Stimulated activated CD4-positive, alpha-beta T cell treated with anti-CD3 and anti-CD28 coated beads, Interleukin-4, amount 100 ng/mL, for 1 hour (primary cell): Measurements from ENCODE around the gene IFIT2.
"Not testable (repeated sequence)": the region's sequence is repeated elsewhere in the genome, so short reads cannot be mapped to it uniquely, and the experiment has no call there.

ENCODE experiments used
- DNase-seq: peaks from one replicate; pipeline ENCODE4 v3.0.0-alpha.2; 2020

Gene IFIT2

DNA sequence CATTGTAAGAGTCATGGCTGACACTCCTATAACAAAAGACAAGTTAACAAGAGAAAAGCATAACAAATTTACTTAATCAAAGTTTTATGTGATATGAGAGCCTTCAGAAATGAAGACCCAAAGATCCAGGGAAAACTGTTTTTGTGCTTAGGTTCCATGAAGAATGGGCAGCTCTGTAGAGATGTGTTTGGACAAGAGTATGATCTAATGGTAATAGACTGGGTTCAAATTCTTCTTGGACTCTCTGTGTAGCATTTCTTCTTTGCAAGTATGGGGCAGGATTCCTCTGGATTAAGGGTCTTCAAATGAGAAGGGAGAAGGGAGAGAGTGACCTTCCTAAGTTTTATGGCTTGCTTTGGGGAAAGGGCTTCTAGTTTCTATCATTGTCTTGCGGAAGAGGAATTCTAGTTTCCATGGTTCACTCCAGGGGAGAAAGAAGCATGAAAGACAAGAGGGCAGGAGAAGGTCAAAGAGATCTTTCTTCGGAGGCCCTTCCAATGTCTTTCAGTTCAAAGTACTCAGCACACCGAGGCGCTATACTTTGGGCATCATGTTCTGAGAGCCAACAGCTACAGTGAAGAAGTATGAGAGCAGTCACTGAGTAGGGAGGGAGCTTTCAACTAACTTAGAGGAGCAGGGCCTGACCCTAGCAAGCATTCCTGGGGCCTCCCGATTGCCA, 41.4 kb downstream of the IFIT2 start:
- DNase-seq: no peak

DNA sequence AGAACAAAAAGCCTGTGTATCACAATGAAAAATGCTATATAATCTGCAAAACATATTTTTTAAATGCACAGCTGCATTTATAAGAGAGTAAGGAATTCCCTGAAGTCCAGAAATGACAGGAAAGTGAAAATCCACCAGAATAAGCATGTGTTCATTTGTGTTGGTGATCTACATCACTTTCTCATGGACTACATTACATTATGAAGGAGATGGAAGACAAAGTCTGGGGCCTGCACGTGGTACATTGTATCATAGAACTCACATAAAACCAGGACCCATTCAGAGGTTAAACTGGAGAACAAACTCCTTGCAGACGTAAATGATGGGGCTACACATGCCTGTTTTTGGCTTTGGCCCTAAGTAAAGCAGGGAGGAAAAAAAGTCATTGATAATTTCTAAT, 42.3 kb downstream of the IFIT2 start:
- DNase-seq: no peak

DNA sequence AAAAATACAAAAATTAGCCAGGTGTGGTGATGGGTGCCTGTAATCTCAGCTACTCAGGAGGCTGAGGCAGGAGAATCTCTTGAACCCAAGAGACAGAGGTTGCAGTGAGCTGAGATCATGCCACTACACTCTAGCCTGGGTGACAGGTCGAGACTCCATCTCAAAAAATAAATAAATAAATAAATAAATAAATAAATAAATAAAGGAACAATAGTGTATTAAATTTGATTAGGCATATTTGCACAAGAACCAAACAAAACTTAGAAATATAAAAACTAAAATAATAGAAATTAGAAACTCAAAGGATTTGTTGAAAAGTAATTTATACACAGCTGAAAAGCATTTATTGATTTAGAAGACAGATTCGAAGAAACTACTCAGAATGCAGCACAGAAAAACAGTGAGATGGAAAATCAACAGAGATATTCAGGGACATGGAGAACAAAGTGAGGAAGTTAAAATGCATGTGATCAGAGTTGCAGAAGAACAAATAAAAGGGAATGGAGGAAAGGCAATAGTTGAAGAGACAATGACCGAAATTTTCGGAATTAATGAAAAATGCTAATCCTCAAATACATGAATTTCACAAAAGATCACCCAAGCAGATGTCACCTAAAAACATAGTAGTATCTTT, 43.6 kb downstream of the IFIT2 start:
- DNase-seq: no peak

DNA sequence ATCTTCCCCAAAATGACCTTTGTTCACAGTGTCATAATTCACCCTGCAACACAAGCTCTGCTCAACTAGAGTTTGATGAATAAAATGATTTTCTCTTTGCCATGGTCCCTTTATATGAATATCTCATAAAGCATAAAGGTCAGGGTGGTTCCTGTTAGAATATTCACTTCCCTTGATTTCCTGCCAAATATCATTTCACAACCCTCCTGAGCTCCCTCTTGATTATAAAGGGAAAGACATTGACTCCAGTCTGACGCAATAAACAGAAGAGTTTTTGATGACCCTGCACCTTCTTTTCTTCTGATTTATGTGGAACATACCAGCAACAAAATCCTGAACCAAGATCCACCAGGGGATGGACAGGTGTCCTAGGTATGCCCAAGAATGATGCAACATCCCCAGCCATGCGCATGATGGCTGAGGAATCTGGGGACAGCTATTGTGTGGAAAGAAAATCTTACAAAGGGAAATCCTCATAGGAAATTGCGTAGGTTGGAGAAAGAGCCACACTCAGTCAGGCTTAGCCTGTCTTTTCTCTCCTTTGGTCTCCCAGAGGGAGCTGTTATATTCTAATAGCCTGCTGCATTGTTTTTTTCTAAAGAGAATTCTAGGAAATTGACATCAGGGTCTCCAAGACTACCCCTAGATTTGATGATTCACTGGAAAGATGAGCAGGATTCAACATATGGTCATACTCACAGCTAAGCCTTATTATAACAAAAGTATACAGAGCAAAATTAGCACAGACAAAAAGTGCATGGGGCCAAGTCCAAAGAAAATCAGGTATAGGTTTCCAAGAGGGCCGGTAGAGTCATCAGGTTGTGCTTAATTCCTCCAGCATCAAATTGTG, 44.8 kb downstream of the IFIT2 start:
- no peak for DNase-seq

DNA sequence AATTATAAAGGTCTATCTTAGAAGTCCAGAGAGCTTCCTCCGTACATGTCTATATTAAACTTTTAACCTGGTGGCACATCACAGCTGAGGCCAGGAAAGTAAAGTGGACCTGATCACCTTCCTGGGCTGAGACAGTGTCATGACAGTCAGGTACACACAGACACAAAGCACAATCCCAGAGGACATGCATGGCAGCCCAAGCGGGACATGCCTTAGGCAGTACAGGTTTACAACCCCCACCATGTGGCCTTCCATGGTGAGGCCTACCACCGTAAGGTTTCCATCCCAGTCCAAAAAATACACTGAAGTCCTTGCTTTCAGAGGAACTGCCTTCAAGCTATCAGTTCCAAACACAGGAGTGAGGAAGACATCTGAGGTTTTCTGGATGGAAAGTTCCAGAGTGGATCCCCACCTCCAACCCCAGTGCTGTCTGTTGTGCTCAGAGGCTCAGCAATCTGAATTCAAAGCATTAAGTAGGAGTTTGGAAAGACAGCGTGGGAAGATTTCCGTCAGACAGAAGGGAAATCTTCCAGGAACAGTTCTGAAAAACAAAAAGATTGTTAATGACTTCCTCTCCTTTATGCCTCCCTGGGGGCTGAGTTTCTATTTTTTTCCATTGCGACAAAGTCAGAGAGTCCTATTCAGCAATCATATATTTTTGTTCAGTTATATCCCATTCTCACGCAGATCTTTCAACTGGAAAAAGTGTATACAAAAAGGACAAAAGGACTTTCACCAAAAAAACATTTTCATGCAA, 46.0 kb downstream of the IFIT2 start:
- DNase-seq: no peak

DNA sequence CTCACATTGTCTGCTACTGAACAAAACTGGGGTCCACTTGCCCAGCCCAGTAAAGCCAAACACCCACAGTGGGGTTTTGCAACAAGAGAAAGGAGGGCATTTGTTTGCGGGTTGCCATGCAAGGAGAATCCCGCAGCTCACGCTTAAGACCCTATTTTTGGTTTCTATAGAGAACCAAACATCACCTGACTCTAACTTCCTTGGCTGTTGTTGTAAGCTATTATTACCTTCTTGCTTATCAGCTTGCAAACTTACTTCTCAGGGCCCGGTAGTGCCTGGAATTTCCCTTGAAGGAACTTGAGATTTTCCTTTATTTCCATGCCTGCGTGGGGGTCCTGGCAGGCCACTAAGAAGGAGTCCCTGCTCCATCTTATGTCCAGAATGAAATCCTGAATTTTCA, 46.6 kb downstream of the IFIT2 start:
- DNase-seq: no peak

DNA sequence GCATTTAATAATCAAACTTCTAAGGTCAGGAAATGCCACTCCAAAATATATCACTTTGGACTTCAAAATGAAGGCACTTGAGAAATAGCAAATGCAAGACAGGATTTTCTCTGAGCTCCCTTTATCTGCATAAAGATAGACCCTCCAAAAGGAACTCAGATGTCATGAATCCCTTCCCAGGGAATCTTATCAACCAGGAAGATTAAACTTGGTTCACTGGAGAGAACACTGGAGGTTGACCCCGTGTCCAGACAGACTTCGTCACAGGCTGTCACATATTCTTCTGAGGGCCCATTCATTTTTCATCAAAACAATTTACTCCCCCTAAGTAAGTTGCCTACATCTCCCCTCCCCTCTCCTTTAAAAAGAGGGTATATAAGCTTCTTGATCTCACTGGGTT, 47.1 kb downstream of the IFIT2 start:
- DNase-seq: no peak

DNA sequence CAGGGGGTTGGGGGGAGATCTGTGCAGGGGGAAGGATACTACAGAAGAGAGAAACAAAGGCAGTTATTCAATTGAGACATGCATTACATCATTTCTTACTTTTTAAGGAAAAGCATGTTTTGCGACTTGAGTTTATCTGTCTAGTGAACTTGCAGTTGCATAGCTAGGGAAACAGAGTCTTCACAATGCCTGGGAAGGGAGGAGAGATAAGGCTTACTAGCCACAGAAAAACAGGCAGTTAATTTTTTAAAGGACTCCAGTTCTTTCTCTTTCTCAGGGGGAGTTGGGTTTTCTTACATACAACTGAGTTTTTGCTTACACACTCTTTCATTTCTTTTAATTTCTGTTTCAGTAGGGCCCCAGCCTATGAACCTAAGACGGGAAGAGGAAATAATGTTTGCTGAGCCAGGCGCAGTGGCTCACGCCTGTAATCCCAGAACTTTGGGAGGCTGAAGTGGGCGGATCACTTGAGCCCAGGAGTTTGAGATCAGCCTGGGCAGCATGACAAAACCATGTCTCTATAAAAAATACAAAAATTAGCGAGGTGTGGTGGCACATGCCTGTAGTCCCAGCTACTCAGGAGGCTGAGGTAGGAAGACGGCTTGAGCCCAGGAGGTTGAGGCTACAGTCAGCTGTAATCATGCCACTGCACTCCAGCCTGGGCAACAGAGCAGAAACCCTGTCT, 48.9 kb downstream of the IFIT2 start:
- DNase-seq: not testable (repeated sequence)

DNA sequence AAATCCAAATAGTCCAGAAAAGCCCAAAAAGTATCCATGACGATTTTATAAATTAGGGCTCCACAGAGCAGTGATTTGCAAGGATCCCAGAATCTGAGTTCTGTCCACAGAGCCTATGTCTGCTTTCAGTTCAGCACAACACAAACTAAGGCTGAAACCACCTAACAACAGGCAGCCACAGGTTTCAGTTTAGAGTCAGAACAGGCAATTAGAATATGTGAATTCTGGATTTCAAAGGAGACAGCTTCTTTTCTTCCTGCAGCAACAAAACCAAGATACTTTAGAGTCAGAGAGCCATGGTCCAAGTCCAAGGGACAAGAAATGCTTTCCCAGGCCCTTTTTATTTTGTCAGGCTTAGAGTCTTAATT, 49.5 kb downstream of the IFIT2 start:
- no peak for DNase-seq

DNA sequence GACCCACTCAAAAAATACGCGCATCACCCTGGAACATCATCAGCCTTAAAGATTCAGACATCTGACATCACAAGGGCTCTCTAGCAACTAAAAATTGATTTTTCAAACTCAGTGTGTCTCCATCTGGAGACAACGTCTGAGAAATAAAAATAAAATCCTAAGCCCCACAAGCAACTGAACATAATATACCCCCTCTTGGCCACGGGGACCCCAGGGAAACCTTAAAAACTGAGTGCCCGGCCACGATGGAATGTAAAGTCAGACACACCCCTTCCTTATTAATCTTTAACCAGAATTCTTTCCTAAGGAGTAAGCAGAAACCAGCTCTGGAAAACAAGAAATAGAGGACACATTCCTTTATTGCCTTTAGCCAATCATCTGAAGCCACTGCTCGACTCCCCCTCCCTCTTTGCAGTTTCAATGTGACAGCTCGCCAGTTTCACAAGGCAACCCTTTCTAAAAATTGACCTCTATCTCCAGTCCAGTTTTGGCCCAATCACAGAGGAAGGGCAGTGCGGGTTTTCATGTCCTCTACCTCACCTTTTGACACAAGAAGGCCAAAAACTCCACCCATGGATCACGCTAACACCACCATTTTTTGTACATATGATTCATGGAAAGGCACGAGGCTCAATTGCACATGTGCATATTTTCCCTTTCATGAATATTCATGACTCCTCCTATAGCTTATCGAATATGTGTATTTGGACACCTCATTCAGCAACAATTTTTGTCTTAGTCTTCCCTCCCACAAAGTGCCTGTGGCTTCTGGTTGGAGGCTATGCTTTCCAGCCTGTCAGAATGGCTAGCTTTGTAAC, 50.1 kb downstream of the IFIT2 start:
- DNase-seq: no peak

DNA sequence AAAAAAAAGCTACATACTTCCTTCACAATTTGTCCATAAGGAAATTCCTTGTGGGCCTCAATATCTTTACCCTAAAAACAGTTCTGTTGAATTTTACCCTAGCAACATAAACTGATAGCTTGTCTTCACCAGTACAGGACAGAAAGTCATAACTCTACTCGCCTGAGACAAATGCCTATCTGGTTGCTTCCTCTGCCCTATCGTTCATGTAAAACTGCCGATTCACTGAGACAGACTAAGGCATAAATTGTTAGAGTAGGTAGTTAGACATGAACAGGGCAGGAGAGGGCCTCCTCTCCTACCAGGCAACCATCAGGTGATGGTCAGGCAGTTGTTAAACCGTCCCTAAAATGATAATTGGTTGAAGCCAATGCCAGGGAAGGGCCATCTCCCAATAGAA, 51.0 kb downstream of the IFIT2 start:
- no peak for DNase-seq

DNA sequence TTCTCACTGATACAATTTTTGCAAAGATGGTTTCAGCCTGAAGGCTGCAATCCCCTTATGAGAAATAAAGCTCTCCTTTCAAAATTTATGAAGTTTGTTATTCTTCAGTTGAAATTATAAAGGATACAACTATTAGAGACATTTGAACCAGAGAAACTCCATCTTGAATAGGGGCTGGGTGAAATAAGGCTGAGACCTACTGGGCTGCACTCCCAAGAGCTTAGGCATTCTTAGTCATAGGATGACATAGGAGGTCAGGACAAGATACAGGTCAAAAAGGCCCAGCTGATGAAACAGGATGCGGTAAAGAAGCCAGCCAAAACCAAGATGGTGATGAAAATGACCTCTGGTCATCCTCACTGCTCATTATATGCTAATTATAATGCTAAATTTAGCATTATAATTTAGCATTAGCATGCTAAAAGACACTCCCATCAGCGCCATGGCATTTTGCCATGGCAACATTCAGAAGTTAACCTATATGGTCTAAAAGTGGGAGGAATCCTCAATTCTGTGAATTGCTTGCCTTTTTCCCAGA, 53.6 kb downstream of the IFIT2 start:
- DNase-seq: no peak

DNA sequence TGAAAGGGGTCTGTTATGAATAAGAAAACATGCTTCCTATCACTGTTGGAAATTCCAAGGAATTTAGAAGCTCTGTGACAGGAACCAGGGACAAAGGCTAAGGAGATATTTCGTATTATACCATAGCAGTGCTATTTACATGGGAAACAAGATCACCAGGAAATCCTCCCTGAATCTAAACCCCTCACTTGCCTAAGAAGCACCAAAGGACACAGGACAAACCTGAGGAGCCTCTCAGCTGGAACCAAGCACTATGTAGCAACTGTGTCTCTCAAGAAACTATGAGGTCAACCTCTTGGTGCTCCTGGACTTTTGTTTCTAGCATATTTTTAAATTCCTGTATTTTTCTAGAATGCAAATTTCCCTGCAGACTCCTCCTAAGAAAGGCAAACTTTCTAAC, 55.2 kb downstream of the IFIT2 start:
- DNase-seq: no peak

DNA sequence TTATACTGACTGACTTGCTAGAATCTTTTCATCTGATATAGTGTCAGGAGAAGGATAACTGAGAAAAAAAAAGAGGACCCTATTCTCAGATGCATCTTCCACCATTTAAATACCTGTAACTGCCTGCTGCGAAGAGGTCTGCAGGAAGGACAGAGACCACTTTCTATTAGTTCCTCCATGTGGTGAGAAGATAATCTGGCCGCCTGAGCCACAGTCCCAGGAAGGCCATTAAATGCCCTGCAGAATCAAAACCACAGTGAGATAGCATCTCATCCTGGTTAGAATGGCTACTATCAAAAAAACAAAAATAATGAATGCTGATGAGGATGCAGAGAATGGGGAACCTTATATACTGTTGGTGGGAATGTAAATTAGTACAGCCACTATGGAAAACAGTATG, 56.1 kb downstream of the IFIT2 start:
- no peak for DNase-seq
